ENCODE measurements around the gene RHOD.

RHOD gene

GRCh38 chr11:67113231-67113721 lies 56.6 kb downstream of the RHOD start:
- in situ Hi-C loops (cut with MboI; ENCODE audit: low sequenced_read_pairs) = no loop called here

- in situ Hi-C loops (cut with MboI; ENCODE audit: low sequenced_read_pairs) = no loop called here
Measured at GRCh38 chr11:67114275-67114896, 57.7 kb downstream of the RHOD start.

- in situ Hi-C loops (cut with MboI; ENCODE audit: low sequenced_read_pairs) = no loop called here
Measured at GRCh38 chr11:67116758-67117105, 60.1 kb downstream of the RHOD start.

- in situ Hi-C loops (cut with MboI; ENCODE audit: low sequenced_read_pairs) = no loop called here
Measured at GRCh38 chr11:67117176-67117575, 60.5 kb downstream of the RHOD start.

DNA sequence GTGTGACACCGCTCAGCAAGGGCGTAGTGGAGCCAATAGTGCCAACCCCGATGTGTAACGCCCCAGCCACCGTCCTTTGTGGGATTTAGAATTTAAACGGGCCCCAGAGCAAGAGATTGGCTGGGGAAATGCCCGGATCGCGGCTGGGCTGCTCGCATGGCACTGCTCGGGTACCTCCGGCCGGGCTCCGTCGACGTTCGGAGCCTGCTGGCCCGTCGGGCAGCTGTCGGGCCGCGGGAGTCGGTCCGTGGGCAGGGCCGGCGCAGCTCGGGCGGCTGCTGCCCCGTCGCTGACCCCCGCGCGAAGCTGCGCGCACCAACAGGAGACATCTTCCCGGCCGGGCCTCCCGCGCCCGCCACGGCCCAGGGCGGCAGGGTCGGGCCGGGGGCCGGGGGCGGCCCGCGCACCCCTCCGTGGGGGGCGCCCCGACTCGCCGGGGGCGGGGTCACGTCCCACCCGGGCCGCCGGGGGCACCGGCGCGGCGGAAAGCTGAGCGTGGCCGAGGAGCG lies 61.1 kb downstream of the RHOD start:
- in situ Hi-C loops (cut with MboI; ENCODE audit: low sequenced_read_pairs) = no loop called here

- in situ Hi-C loops (cut with MboI; ENCODE audit: low sequenced_read_pairs) = no loop called here
Measured at GRCh38 chr11:67118181-67118766, 61.6 kb downstream of the RHOD start.

- in situ Hi-C loops (cut with MboI; ENCODE audit: low sequenced_read_pairs) = no loop called here
Measured at GRCh38 chr11:67118801-67119584, 62.3 kb downstream of the RHOD start, which contains the start of gene KDM2A. Gene KDM2A, plus strand, starts transcription at chr11:67119263. Its CDS starts 2,054 bp downstream, at chr11:67121317.

DNA sequence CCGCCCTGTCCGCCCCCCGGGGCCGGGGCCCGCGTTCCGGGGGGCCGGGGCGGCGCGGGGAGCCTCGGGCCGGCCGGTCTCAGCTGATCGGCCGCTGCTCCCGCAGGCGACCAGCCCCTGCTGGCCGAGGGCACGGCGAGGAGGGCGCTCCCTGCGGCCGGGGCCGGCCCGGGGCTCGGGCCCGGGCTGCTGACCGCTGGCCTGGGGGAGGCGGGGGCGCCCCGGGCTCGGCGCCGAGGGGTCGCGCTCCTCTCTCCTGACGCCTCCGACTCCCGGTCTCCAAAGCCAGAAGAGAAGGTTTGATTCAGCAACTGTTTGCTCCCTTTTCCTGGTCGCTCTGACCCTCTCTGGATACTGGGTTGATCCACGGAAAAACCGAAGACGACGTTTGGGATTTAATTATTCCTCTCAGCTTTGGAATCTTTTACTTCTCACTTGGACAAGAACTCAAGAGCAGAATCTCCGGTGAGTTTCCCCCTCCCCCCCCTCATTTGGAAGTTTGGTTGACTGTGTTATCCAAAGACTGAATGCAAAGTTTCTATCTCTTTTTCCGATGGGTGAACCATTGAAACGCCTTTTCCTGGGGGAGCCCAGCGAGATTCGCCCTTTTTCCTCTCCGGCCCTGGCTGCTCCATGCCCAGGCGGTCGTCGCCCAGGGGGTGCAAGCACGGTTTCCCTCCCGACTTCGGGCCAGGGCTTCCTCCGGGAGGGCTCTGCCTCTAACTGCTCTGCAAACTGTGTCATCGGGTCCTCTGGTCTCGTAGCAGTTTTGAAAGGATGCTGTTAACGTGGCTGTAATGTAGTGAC lies 63.1 kb downstream of the RHOD start:
- in situ Hi-C loops (cut with MboI; ENCODE audit: low sequenced_read_pairs) = no loop called here

DNA sequence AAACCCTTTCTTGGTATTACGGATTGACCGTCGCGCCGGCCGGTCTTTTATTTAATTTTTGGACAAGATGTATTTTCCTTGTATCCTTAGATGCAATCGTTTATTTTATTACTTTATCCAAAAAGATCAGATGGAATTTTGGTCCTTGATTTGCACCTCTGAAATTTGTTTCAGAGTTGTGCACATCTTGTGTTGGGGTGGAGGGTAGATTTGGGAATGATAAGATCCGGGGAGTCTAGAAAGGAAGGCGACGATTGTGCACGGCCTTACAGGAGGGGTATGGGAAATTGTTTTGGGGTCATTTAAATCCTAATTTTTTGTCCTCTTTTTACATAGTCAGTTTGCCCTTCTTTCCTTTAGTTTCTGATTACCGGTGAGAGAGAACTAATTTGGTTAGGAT lies 63.8 kb downstream of the RHOD start:
- in situ Hi-C loops (cut with MboI; ENCODE audit: low sequenced_read_pairs) = no loop called here

DNA sequence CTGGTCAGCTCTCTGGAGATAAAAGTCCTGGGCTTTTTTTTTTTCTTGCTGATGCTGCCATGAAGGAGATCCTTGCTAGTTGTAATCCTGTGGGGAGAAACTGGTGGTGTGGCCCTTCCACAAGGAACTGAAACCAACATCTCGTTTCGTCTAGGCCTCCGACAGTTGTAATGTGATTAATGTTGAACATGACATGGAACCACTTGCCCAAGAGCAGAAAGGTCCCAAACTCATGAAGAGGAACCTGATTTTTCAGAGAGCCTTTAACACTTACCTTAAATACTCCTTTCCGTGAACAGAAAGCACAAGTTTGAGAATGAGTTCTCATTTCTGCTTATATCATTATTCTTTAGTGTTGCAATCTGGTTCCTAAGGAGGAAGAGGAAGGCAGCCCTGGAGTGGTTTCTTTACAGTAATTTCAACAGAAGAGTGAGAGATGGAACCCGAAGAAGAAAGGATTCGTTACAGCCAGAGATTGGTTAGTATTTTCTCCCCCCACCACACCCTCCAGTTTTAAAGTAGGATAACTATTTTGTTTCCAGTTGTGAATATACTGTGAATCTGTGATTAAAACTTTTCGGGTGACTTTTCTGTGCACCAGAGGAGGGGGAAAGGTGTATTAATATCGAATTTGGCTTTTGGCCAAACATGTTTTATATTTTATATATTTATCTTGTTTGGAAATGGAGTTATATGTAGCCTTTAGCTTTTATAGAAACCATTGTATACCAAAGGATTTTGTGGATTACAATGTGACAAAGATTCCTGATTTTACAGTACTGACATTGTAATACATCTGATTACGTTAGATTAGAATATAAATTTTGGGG lies 64.4 kb downstream of the RHOD start:
- in situ Hi-C loops (cut with MboI; ENCODE audit: low sequenced_read_pairs) = no loop called here

Data from hTERT RPE-1 (cell line).